OCI-LY7 (cell line): ENCODE measurements around the gene RNF213. TPM values are rescaled to one million over a fixed set of nuclear protein-coding genes. Genes with fewer than 3 reads are reported as not detected.
"Not testable (repeated sequence)": the region's sequence is repeated elsewhere in the genome, so short reads cannot be mapped to it uniquely, and the experiment has no call there.

ENCODE experiments used
- BruUV-seq: library from RNA; stranded (reverse); fragments of 400-500 nt; replicated peaks from 2 replicates; lab custom pipeline; 2021; lab: Mats Ljungman, UMichigan
- CTCF ChIA-PET: fragments of 300-600 bp; sonication (Branson Sonifier 250); formaldehyde crosslinking; loops from one replicate; lab custom pipeline; 2022; ENCODE audit warnings: antibody characterized with exemption; ENCODE audit not compliant: unreplicated experiment; lab: Charles Lee
- POLR2A ChIA-PET: fragments of 300-600 bp; sonication (Branson Sonifier 250); formaldehyde crosslinking; loops from one replicate; lab custom pipeline; 2022; ENCODE audit warnings: antibody characterized with exemption; lab: Charles Lee
- DNase-seq: peaks from one replicate; pipeline ENCODE4 v3.0.0-alpha.2; 2015; ENCODE audit warnings: low spot score
- H2AFZ ChIP-seq: fragments of 200-600 bp; sonication (generic), shearing (Covaris generic); 2 replicates; pipeline ENCODE4 v1.6.1; 2014; ENCODE audit warnings: mild to moderate bottlenecking, antibody characterized with exemption, low read length, moderate library complexity
- H3K27ac ChIP-seq: fragments of 200-600 bp; sonication (generic); 2 replicates; pipeline ENCODE4 v1.5.1; 2014; ENCODE audit warnings: mixed run types, low read depth, mild to moderate bottlenecking, moderate library complexity, low read length, inconsistent platforms; ENCODE audit not compliant: poor library complexity, severe bottlenecking
- H3K36me3 ChIP-seq: fragments of 200-600 bp; sonication (generic); 2 replicates; pipeline ENCODE4 v1.6.1; 2014; ENCODE audit warnings: mild to moderate bottlenecking, antibody characterized with exemption, low read length, moderate library complexity, mixed read lengths; ENCODE audit not compliant: insufficient read depth
- H3K4me1 ChIP-seq: fragments of 200-600 bp; sonication (generic); 2 replicates; pipeline ENCODE4 v1.5.1; 2014; ENCODE audit warnings: mild to moderate bottlenecking, low read length; ENCODE audit not compliant: insufficient read depth, poor library complexity, severe bottlenecking
- H3K4me2 ChIP-seq: fragments of 200-600 bp; sonication (generic); 2 replicates; pipeline ENCODE4 v1.6.1; 2014; ENCODE audit warnings: mild to moderate bottlenecking, low read length
- H3K4me3 ChIP-seq: fragments of 200-600 bp; sonication (generic); 2 replicates; pipeline ENCODE4 v1.5.1; 2014; ENCODE audit warnings: mild to moderate bottlenecking, low read depth, low read length; ENCODE audit not compliant: poor library complexity, severe bottlenecking
- H3K79me2 ChIP-seq: fragments of 200-600 bp; sonication (generic); 2 replicates; pipeline ENCODE4 v1.6.1; 2016; ENCODE audit warnings: low read depth, mild to moderate bottlenecking, low read length, moderate library complexity, mixed read lengths; ENCODE audit not compliant: insufficient read depth
- H3K9me2 ChIP-seq: fragments of 200-600 bp; sonication (generic); 2 replicates; pipeline ENCODE4 v1.6.1; 2016; ENCODE audit warnings: mild to moderate bottlenecking, low read length, mixed read lengths; ENCODE audit not compliant: insufficient read depth
- H3K9me3 ChIP-seq: fragments of 200-600 bp; sonication (generic); 2 replicates; pipeline ENCODE4 v1.6.1; 2014; ENCODE audit warnings: mild to moderate bottlenecking, mixed run types, low read length, mixed read lengths
- H4K20me1 ChIP-seq: fragments of 200-600 bp; sonication (generic); 2 replicates; pipeline ENCODE4 v1.6.1; 2014; ENCODE audit warnings: mild to moderate bottlenecking, antibody characterized with exemption, low read length, moderate library complexity, mixed read lengths; ENCODE audit not compliant: insufficient read depth
- EZH2phosphoT487 ChIP-seq: fragments of 200-600 bp; sonication (generic); IDR thresholded peaks from 2 replicates; pipeline ENCODE4 v1.6.1; 2018; ENCODE audit warnings: low read depth, borderline replicate concordance, mild to moderate bottlenecking, mixed run types, antibody characterized with exemption, low read length, moderate library complexity, mixed read lengths
- intact Hi-C: fragments of 100-400 bp; cut with micrococcal nuclease; formaldehyde crosslinking; loops from one replicate; pipeline ENCODE4 v1.10.0; 2022; ENCODE audit not compliant: unreplicated experiment
- total RNA-seq, 2 experiments: library from RNA; depleted of rRNA in 1 of 2; stranded (reverse); fragments of >200 nt in 1 of 2; shearing (Covaris generic) in 1 of 2; gene quantifications; 2 replicates each; pipeline ENCODE4 v1.2.3, GENCODE V29; 2014 to 2022
- TF ChIP-seq, protein P1 (sequence below): fragments of 200-600 bp; sonication (generic); conservative IDR thresholded peaks from 2 replicates; pipeline ENCODE4 v1.5.1; 2014; ENCODE audit warnings: mild to moderate bottlenecking, antibody characterized with exemption, low read length, moderate library complexity, mixed read lengths

Gene RNF213
- total RNA-seq, 2 experiments from 2014 or later, result 58.8 to 68.6 TPM

DNA sequence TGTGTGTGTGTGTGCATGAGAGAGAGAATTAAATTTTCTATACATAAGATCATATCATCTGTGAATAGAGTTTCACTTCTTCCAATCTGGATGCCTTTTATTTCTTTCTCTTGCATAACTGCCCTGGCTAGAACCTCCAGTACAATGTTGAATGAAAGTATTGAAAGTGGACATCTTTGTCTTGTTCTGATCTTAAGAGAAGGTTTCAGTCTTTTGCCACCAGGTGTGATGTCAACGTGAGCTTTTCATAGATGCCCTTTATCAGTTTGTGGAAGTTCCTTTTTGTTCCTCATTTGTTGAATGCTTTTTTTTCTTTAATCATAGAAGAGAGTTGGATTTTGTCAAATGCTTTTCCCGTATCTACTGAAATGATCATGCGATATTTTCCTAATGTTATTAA lies 63.3 kb downstream of the RNF213 start:
- H3K9me2 ChIP-seq, result no peaks in the 10 kb centered on the region
- TF ChIP-seq EZH2phosphoT487, result no peak
- TF ChIP-seq, protein P1, sequence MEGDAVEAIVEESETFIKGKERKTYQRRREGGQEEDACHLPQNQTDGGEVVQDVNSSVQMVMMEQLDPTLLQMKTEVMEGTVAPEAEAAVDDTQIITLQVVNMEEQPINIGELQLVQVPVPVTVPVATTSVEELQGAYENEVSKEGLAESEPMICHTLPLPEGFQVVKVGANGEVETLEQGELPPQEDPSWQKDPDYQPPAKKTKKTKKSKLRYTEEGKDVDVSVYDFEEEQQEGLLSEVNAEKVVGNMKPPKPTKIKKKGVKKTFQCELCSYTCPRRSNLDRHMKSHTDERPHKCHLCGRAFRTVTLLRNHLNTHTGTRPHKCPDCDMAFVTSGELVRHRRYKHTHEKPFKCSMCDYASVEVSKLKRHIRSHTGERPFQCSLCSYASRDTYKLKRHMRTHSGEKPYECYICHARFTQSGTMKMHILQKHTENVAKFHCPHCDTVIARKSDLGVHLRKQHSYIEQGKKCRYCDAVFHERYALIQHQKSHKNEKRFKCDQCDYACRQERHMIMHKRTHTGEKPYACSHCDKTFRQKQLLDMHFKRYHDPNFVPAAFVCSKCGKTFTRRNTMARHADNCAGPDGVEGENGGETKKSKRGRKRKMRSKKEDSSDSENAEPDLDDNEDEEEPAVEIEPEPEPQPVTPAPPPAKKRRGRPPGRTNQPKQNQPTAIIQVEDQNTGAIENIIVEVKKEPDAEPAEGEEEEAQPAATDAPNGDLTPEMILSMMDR, result no peak
- no peak overlapping the region for H3K4me3 ChIP-seq
- no TSS peak for BruUV-seq
- intact Hi-C loops, result no loop called here
- H3K36me3 ChIP-seq, result peaks cover 18% of the 10 kb centered on the region
- no peaks in the 10 kb centered on the region for H3K4me1 ChIP-seq
- H3K4me2 ChIP-seq, result no peak overlapping the region
- CTCF ChIA-PET, result no interaction called here
- no peaks in the 10 kb centered on the region for H3K79me2 ChIP-seq
- H2AFZ ChIP-seq, result no peak overlapping the region
- no peak overlapping the region for H3K27ac ChIP-seq
- POLR2A ChIA-PET, result interaction anchor here (0.7 kb wide), 1 partner anchor 58 kb away, joined by 3 read pairs; no protein-coding TSS in a partner anchor
- no peaks in the 10 kb centered on the region for H4K20me1 ChIP-seq
- no peak for DNase-seq
- H3K9me3 ChIP-seq, result peaks cover 5% of the 10 kb centered on the region; the same call in 1 of the 2 replicates

DNA sequence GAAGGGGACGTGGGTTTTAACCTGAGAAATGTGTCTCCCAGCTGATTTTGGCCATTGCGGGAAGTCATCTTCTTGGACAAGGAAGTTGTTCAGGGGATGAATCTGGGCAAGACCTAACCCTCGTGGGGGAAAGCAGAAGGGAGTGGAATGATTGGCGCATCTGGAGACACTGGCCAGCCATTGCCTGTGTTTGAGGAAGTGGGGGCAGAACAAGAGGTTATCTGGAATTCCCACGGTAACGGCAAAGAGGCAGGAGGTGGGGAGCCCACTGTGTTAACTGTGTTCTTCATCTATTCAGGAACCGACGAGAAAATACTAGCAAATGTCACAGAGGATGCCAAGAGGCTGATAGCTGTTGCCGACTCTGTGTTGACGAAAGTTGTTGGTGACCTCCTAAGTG lies 66.9 kb downstream of the RNF213 start:
- POLR2A ChIA-PET, result no interaction called here
- H3K4me3 ChIP-seq, result no peak overlapping the region
- TF ChIP-seq, protein P1, result no peak
- TF ChIP-seq EZH2phosphoT487, result no peak
- no peak overlapping the region for H2AFZ ChIP-seq
- H4K20me1 ChIP-seq, result no peaks in the 10 kb centered on the region
- no peaks in the 10 kb centered on the region for H3K9me2 ChIP-seq
- DNase-seq, result no peak
- intact Hi-C loops, result no loop called here
- H3K27ac ChIP-seq, result no peak overlapping the region
- BruUV-seq, result no TSS peak
- H3K4me2 ChIP-seq, result no peak overlapping the region
- no peaks in the 10 kb centered on the region for H3K79me2 ChIP-seq
- peaks cover 5% of the 10 kb centered on the region; the same call in 1 of the 2 replicates for H3K9me3 ChIP-seq
- H3K36me3 ChIP-seq, result peaks cover 7% of the 10 kb centered on the region; the same call in 1 of the 2 replicates
- CTCF ChIA-PET, result no interaction called here
- no peaks in the 10 kb centered on the region for H3K4me1 ChIP-seq

DNA sequence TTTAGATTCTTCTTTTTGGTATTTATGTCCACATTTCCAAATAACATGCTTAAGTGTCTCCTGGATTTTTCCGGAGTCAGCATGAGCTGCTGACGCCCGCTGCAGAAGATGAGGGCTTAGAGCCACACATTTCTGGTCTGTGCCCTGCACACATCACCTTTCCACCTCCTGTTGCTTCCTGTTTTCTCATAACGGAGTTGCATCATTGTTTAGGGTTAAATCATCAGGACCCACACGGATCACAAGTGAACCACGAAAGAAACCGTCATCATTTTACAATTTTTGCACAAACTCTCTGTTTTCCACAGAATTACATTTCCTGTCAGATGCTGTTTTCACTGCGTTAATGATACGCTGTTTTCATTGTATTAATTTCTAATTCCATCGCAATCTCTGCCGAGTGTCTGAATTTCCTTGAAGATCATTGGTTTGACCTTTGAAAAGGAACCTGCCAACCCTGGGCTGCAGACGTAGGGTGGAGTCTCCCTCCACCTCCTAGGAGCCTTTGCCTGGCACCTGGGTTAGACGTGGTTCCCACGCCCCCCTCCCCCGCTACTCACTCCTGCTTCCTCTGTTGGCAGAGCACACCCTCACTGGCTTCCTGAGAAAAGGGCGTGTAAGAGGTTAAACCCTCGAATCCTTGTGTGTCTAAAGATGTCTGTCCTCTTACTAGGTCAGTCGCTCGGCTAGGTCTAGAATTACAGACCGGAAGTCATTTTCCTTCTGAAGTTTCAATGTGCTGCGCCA lies 68.2 kb downstream of the RNF213 start:
- intact Hi-C loops, result no loop called here
- no peak overlapping the region for H3K4me3 ChIP-seq
- POLR2A ChIA-PET, result no interaction called here
- H3K4me1 ChIP-seq, result no peaks in the 10 kb centered on the region
- H4K20me1 ChIP-seq, result no peaks in the 10 kb centered on the region
- no peak overlapping the region for H3K4me2 ChIP-seq
- no peaks in the 10 kb centered on the region for H3K36me3 ChIP-seq
- TF ChIP-seq EZH2phosphoT487, result no peak
- TF ChIP-seq, protein P1, result no peak
- no peaks in the 10 kb centered on the region for H3K9me2 ChIP-seq
- H3K79me2 ChIP-seq, result no peaks in the 10 kb centered on the region
- H3K9me3 ChIP-seq, result no peaks in the 10 kb centered on the region
- no TSS peak for BruUV-seq
- no peak overlapping the region for H2AFZ ChIP-seq
- H3K27ac ChIP-seq, result no peak overlapping the region
- no peak for DNase-seq
- CTCF ChIA-PET, result no interaction called here

DNA sequence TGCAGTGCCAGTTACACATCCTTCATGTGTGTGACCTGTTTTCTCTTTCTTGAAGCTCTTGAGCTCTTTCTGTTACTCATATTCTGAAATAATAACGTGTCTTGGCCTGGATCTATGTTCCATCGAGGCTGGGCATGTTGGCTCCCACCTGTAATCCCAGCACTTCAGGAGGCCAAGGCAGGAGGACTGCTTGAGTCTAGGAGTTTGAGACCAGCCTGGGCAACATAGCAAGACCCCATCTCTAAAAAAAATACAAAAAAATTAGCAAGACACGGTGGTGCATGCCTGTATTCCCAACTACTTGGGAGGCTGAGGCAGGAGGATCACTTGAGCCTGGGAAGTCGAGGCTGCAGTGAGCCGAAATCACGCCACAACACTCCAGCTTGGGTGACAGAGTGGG lies 68.8 kb downstream of the RNF213 start:
- POLR2A ChIA-PET, result interaction anchor here (0.7 kb wide), 1 partner anchor 48 kb away, joined by 3 read pairs; no protein-coding TSS in a partner anchor
- H4K20me1 ChIP-seq, DNase-seq, H3K4me1 ChIP-seq, H3K4me2 ChIP-seq, H3K4me3 ChIP-seq, H3K9me2 ChIP-seq, intact Hi-C loops, H3K9me3 ChIP-seq, H3K36me3 ChIP-seq, CTCF ChIA-PET, H2AFZ ChIP-seq, H3K27ac ChIP-seq, H3K79me2 ChIP-seq, BruUV-seq: not testable (repeated sequence)
